Left ventricle myocardium inferior (tissue), 1 donor: Measurements from ENCODE around the gene NECAB3. TPM values are rescaled to one million over a fixed set of nuclear protein-coding genes. Genes with fewer than 3 reads are reported as not detected.

ENCODE experiments used
- DNase-seq: peaks from one replicate; pipeline ENCODE4 v3.0.0-alpha.2; 2020
- H3K27ac ChIP-seq: fragments of 200-600 bp; replicated peaks from 2 replicates; pipeline ENCODE4 v1.8.0; 2021
- H3K27me3 ChIP-seq: fragments of 200-600 bp; 2 replicates; pipeline ENCODE4 v1.8.0; 2021; ENCODE audit warnings: low read depth
- H3K36me3 ChIP-seq: fragments of 200-600 bp; 2 replicates; pipeline ENCODE4 v1.8.0; 2021
- H3K4me1 ChIP-seq: fragments of 200-600 bp; 2 replicates; pipeline ENCODE4 v1.8.0; 2021
- H3K4me3 ChIP-seq: fragments of 200-600 bp; 2 replicates; pipeline ENCODE4 v1.8.0; 2021; ENCODE audit warnings: mild to moderate bottlenecking, moderate library complexity
- H3K9me3 ChIP-seq: fragments of 200-600 bp; replicated peaks from 2 replicates; pipeline ENCODE4 v1.8.0; 2021
- intact Hi-C: fragments of 100-400 bp; cut with micrococcal nuclease; formaldehyde crosslinking; loops from one replicate; pipeline ENCODE4 v1.11.0; 2022
- total RNA-seq: library from RNA; stranded (reverse); fragmentation: NEBNext Ultra II Directional; extraction: Animal tissue kit (Norgen Biotek cat#: 25700); gene quantifications from one replicate; pipeline ENCODE4 v1.2.1, GENCODE V29; 2021
- TF ChIP-seq, protein P1 (sequence below): fragments of 200-600 bp; IDR thresholded peaks from 2 replicates; pipeline ENCODE4 v1.8.0; 2021; ENCODE audit warnings: antibody characterized with exemption, mild to moderate bottlenecking, borderline replicate concordance
- donor health status: DM: no; HTN: yes; CAD: no; lungs with severe emphysema.

NECAB3 gene
- total RNA-seq, 1 donor from 2014 or later, result 81.3 TPM

DNA sequence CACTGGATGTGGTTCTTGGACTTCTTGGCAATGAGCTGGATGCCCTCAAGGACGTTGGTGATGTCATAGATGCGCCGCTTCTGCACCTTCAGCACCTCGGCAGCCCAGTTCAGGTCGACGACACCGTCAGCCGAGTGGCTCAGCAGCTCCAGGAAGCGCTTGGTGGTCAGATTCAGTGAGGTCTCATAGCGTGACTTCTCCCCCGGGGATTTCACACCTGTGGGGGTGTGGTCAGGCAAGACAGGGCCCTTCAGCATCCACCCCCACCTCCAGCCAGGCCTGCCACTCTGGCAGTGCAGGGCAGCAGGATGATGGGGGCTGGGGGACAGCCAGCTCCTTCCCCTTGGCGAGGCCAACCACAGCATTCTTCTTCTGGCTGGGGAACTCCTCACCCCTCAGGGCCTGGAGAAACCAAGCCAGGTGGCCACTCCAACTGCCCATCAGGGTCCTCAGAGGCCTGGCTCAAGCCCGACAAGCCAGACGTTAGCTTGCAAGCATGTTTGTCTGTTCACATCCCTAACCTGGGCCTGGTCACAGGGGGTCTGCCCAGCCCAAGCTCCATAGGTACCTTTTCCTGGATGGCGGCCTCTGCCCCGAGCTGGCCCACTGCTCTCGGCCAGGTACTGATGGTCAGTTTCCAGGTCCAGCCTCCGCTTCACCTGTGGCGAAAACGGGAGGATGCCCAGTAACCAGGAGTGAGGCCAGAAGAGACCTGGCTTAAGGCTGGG is 5.7 kb upstream of the NECAB3 start:
- Histone ChIP-seq H3K4me1 (peaks cover 17% of the 10 kb centered on the region), H3K9me3 (no peaks in the 10 kb centered on the region), H3K36me3 (no peaks in the 10 kb centered on the region), H3K27me3 (no peaks in the 10 kb centered on the region), H3K27ac (no peak overlapping the region), H3K4me3 (no peak overlapping the region)
- intact Hi-C loops, result no loop called here
- DNase-seq, result no peak
- TF ChIP-seq, protein P1, sequence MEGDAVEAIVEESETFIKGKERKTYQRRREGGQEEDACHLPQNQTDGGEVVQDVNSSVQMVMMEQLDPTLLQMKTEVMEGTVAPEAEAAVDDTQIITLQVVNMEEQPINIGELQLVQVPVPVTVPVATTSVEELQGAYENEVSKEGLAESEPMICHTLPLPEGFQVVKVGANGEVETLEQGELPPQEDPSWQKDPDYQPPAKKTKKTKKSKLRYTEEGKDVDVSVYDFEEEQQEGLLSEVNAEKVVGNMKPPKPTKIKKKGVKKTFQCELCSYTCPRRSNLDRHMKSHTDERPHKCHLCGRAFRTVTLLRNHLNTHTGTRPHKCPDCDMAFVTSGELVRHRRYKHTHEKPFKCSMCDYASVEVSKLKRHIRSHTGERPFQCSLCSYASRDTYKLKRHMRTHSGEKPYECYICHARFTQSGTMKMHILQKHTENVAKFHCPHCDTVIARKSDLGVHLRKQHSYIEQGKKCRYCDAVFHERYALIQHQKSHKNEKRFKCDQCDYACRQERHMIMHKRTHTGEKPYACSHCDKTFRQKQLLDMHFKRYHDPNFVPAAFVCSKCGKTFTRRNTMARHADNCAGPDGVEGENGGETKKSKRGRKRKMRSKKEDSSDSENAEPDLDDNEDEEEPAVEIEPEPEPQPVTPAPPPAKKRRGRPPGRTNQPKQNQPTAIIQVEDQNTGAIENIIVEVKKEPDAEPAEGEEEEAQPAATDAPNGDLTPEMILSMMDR, result no peak

DNA sequence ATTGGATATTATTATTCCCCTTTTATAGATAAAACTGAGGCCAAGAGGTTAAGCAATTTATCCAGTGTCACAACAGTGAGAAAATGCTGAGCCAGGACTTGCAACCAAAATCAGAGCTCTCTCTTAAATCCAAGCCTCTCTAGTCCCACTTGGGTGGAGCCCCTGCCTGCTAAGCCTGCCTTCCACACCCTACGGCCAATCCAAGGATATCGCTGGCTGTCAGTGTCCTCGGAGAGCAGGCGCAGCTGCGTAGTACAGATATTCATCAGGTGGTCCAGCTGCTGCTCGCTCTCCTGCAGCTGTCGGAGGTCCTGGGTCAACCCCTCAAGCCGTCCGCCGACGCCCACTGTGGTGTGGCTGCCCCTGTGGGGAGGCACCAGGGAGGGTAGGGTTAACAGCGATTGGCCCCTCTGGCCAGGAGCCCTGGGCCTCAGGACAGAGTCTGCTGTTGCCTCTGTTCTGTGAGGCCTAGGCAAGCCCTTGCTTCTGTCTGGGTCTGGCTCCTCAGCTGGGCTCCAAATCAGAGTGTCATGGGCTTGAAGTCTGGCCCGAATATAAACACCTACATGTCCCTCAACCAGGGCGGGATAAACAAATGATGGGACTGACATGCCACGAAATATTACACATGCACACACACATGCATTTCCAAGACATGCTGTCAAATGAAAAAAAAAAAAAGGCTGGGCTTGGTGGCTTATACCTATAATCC is 3.9 kb upstream of the NECAB3 start:
- Histone ChIP-seq H3K4me1 (peaks cover 26% of the 10 kb centered on the region), H3K27me3 (no peaks in the 10 kb centered on the region), H3K4me3 (no peak overlapping the region), H3K9me3 (no peaks in the 10 kb centered on the region), H3K27ac (peak overlapping the region; percentile 93), H3K36me3 (no peaks in the 10 kb centered on the region)
- DNase-seq, result peak; percentile 74
- TF ChIP-seq, protein P1, result no peak
- intact Hi-C loops, result no loop called here

DNA sequence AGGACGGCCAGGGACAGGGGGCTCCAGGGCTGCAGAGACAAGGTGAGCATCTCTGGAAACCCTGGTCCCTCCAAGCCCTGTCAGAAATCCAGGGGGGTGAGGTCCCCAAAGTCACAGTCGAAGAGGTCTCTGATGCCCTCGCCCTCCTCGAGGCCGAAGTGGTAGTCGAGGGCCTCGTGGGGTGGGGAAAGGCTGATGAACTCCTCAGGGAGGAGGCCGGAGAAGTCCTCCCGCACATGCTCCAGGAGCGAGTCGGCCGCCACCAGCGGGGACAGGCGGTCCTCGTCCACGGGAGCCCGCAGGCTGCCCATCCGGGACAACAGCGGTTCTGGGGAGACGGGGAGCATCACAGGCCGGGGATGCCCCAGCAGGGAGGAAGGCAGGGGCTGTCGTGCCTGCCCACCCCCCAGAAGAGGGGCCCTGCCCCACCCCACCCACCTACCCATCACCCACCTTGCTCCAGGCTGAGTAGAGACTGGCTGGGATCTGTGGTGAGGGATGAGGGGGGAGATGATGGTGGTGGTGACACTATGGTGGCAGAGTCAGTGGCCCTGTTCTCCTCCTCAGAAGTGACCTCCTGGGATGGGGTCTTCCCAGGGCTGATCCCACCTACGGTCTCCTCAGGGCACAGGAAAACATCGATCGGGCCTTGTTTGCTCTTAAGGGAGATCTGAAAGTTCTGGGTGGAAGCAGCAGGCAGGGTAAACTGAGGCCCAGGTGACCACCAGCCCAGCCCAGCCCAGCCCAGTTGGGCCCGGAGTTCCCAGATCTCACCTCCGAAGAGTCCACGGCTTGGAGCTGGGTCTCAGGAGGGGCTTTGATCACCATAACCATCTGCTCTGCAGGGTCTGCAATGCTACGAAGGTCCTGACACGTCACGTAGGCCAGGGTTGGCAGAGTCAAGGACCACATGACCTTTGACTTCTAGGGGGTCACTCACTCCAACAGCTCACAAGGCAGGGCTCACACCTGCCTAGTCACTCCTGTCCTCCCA is 2.7 kb upstream of the NECAB3 start:
- H3K27ac ChIP-seq, result peak overlapping the region; percentile 93
- peaks cover 38% of the 10 kb centered on the region for H3K4me1 ChIP-seq
- intact Hi-C loops, result no loop called here

DNA sequence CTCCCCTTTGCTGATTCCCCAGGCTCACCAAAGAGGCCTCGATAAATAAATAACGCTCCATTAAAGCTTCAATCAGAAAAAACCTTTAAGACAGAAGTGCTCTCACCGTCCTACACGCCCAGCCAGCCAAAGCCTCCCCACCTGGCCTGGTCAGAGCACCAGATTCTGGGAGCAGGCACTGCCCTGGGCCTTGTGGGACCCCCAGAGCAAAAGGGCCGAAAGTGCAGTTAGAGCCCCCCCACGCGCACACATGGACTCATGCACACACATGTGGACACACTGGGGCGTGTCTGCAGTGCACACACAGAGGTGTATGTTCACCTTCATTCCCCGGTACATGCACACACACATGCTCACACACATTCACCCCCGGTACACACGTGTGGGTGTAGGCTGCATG is 1.9 kb upstream of the NECAB3 start:
- Histone ChIP-seq H3K4me1 (peaks cover 45% of the 10 kb centered on the region), H3K27ac (peak overlapping the region; percentile 93), H3K9me3 (no peaks in the 10 kb centered on the region), H3K27me3 (no peaks in the 10 kb centered on the region), H3K36me3 (peaks cover 6% of the 10 kb centered on the region), H3K4me3 (no peak overlapping the region)
- intact Hi-C loops, result no loop called here
- TF ChIP-seq, protein P1, result no peak
- DNase-seq, result no peak

More for the DNA sequence above, 2.7 kb upstream of the NECAB3 start:
- no peak for DNase-seq
- H3K4me3 ChIP-seq, result no peak overlapping the region
- H3K27me3 ChIP-seq, result no peaks in the 10 kb centered on the region
- TF ChIP-seq, protein P1, result no peak
- H3K9me3 ChIP-seq, result no peaks in the 10 kb centered on the region
- H3K36me3 ChIP-seq, result no peaks in the 10 kb centered on the region
